ENCODE results near the gene CORO2B.

GRCh38 chr15:68704496-68705021 lies 125.8 kb downstream of the CORO2B start:
- no peak for TF ChIP-seq CTCF (IDR thresholded peaks at IDR 0.05)
- TF ChIP-seq POLR2A (IDR thresholded peaks at IDR 0.05): no peak
